Keratinocyte (primary cell): ENCODE results near the gene DPP10.

ENCODE experiments used
- EZH2 ChIP-seq: IDR thresholded peaks from one replicate; pipeline ENCODE4 v1.6.1; 2012; ENCODE audit warnings: inconsistent platforms, mild to moderate bottlenecking, low read length, moderate library complexity
- TF ChIP-seq, protein P1 (sequence below), 3 experiments: IDR thresholded peaks in 1 of 3; conservative IDR thresholded peaks in 1 of 3; optimal IDR thresholded peaks in 1 of 3; 2 replicates in 2 of 3; 3 replicates in 1 of 3; pipeline versions ENCODE3 to v1.5.1; 2011; ENCODE audit warnings: low read length in 3 of 3, mild to moderate bottlenecking in 3 of 3, moderate library complexity in 2 of 3, control low read depth in 1 of 3, inconsistent platforms in 1 of 3; ENCODE audit not compliant: insufficient read depth in 2 of 3; ENCODE audit errors: extremely low read depth in 1 of 3

- TF ChIP-seq, protein P1, sequence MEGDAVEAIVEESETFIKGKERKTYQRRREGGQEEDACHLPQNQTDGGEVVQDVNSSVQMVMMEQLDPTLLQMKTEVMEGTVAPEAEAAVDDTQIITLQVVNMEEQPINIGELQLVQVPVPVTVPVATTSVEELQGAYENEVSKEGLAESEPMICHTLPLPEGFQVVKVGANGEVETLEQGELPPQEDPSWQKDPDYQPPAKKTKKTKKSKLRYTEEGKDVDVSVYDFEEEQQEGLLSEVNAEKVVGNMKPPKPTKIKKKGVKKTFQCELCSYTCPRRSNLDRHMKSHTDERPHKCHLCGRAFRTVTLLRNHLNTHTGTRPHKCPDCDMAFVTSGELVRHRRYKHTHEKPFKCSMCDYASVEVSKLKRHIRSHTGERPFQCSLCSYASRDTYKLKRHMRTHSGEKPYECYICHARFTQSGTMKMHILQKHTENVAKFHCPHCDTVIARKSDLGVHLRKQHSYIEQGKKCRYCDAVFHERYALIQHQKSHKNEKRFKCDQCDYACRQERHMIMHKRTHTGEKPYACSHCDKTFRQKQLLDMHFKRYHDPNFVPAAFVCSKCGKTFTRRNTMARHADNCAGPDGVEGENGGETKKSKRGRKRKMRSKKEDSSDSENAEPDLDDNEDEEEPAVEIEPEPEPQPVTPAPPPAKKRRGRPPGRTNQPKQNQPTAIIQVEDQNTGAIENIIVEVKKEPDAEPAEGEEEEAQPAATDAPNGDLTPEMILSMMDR (optimal IDR thresholded peaks at IDR 0.05 in 1 of 3, IDR thresholded peaks at IDR 0.05 in 1 of 3, conservative IDR thresholded peaks at IDR 0.05 in 1 of 3; ENCODE audit: extremely low read depth in 1 of 3, insufficient read depth in 2 of 3, low read length in 3 of 3): no peak
- TF ChIP-seq EZH2: no peak
Measured at GRCh38 chr2:114525955-114526354, 83.5 kb downstream of the DPP10 start.
